Esophagus squamous epithelium (tissue), 5 donors: ENCODE data around the gene PLSCR5. TPM values are rescaled to one million over a fixed set of nuclear protein-coding genes. Genes with fewer than 3 reads are reported as not detected.
A peak's percentile ranks its signal among the peaks of the same experiment; 100 is the strongest.

Experiments
- DNase-seq: peaks from one replicate; lab custom pipeline; 2025; lab: John Stamatoyannopoulos, UW
- H3K27ac ChIP-seq, 4 donors: fragments of 200-600 bp; sonication (generic); one replicate each; pipeline ENCODE4 v1.5.1; 2016 to 2019; ENCODE audit warnings: mild to moderate bottlenecking in 1 of 4
- H3K27me3 ChIP-seq, 4 donors: fragments of 200-600 bp; sonication (generic); 1 replicate in 3 of 4; 2 replicates in 1 of 4; pipeline versions ENCODE4 v1.5.1 to v1.6.0; 2017 to 2021; ENCODE audit warnings: antibody characterized with exemption in 1 of 4
- H3K36me3 ChIP-seq, 3 donors: fragments of 200-600 bp; sonication (generic); one replicate each; pipeline ENCODE4 v1.5.1; 2016 to 2019
- H3K4me1 ChIP-seq, 3 donors: fragments of 200-600 bp; sonication (generic); one replicate each; pipeline ENCODE4 v1.5.1; 2017 to 2019
- H3K4me3 ChIP-seq, 4 donors: fragments of 200-600 bp; sonication (generic); 1 replicate in 3 of 4; 2 replicates in 1 of 4; pipeline ENCODE4 v1.5.1; 2016 to 2019; ENCODE audit warnings: mild to moderate bottlenecking in 2 of 4, moderate library complexity in 1 of 4
- H3K9me3 ChIP-seq, 3 donors: fragments of 200-600 bp; sonication (generic); one replicate each; pipeline ENCODE4 v1.5.1; 2016 to 2019
- POLR2A ChIP-seq, 4 donors: fragments of 450-650 bp; IDR thresholded peaks; one replicate each; pipeline ENCODE4 v1.6.1; 2017; ENCODE audit warnings: antibody characterized with exemption in 4 of 4, mild to moderate bottlenecking in 4 of 4, moderate library complexity in 3 of 4
- WGBS, 2 donors: methylation state at CpG; one replicate each; pipeline ENCODE4 v1.1.5; 2018; 5-methylcytosine and 5-hydroxymethylcytosine counted together
- intact Hi-C: fragments of 100-400 bp; cut with DNase I; formaldehyde crosslinking; loops from one replicate; pipeline ENCODE4 v1.15.0; 2022
- total RNA-seq, 4 donors: library from RNA; depleted of rRNA; stranded (reverse); fragments of >200 nt; gene quantifications; one replicate each; pipeline ENCODE4 v1.1.0, GENCODE V29; 2016
- TF ChIP-seq, protein P1 (sequence below), 6 experiments: fragments of 450-650 bp in 4 of 6; fragments of 200-600 bp in 2 of 6; sonication (generic) in 2 of 6; IDR thresholded peaks; one replicate each; pipeline ENCODE4 v1.5.1; 2016 to 2019; ENCODE audit warnings: antibody characterized with exemption in 6 of 6, mild to moderate bottlenecking in 4 of 6, moderate library complexity in 4 of 6
- donor health status: DM: yes; HTN: yes; CAD: no.

The PLSCR5 gene
- total RNA-seq, 4 donors from 2014 or later: not detected

DNA sequence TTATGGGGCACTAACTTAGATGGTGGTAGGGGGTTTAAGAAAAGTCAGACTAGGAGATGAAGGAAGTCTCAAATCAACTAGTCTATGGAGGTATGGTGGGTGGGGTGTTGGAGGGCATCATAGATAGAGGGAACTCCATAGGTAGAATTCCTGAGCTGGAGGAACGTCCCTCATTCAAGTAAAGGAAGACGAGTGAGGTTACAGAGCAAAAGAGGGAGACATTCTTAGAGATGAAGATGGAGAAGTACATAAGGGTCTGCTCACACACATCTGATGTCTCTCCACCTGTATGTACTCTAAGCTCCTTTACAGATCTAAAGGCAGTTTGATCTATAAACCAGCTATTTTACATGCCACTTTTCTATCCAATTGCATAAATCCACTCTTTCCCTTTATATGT lies 62.2 kb downstream of the PLSCR5 start:
- Histone ChIP-seq H3K27ac (peak overlapping the region; percentile 92 to 99 (median 97)), H3K9me3 (no peaks in the 10 kb centered on the region), H3K4me3 (peak overlapping the region; percentile 62 to 86 (median 80)), H3K27me3 (no peaks in the 10 kb centered on the region), H3K36me3 (no peaks in the 10 kb centered on the region), H3K4me1 (peaks cover 0 to 62% (median 25%) of the 10 kb centered on the region in 3 donors)
- 19 to 21% methylated on average over 2 of the region's 2 CpGs for WGBS, 2 donors
- intact Hi-C loops: no loop called here
- TF ChIP-seq POLR2A (IDR thresholded peaks at IDR 0.05): no peak
- TF ChIP-seq, protein P1, sequence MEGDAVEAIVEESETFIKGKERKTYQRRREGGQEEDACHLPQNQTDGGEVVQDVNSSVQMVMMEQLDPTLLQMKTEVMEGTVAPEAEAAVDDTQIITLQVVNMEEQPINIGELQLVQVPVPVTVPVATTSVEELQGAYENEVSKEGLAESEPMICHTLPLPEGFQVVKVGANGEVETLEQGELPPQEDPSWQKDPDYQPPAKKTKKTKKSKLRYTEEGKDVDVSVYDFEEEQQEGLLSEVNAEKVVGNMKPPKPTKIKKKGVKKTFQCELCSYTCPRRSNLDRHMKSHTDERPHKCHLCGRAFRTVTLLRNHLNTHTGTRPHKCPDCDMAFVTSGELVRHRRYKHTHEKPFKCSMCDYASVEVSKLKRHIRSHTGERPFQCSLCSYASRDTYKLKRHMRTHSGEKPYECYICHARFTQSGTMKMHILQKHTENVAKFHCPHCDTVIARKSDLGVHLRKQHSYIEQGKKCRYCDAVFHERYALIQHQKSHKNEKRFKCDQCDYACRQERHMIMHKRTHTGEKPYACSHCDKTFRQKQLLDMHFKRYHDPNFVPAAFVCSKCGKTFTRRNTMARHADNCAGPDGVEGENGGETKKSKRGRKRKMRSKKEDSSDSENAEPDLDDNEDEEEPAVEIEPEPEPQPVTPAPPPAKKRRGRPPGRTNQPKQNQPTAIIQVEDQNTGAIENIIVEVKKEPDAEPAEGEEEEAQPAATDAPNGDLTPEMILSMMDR (IDR thresholded peaks at IDR 0.05): no peak
- DNase-seq: no peak

DNA sequence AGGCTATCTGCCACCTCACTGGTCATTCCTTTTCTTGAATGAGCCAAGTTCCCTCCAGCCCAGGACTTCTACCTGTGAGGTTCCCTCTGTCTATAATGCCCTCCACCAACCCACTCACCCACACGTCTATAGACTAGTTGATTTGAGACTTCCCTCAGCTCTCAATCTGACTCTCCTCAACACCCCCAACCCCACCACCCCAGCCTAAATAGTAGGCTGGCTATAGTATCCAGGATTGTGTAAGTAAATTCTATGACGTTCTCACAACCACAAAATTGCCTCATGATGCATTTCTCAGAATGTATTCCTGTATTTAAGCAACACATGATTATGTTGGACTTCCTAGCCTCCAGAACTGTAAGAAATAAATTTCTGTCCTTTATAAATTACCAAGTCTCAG lies 63.0 kb downstream of the PLSCR5 start:
- H3K27ac ChIP-seq: peak overlapping the region in 3 of 4 donors; percentile 76 to 97 (median 97)
- intact Hi-C loops: no loop called here
- H3K4me3 ChIP-seq: peak overlapping the region in 3 of 4 donors; percentile 74 to 86 (median 85)
- peak in 1 of 4 donors; percentile 37 for TF ChIP-seq POLR2A (IDR thresholded peaks at IDR 0.05)
- TF ChIP-seq, protein P1 (IDR thresholded peaks at IDR 0.05): no peak
- no peaks in the 10 kb centered on the region for H3K9me3 ChIP-seq
- no peak for DNase-seq
- H3K4me1 ChIP-seq: peaks cover 0 to 68% (median 25%) of the 10 kb centered on the region in 3 donors
- no peaks in the 10 kb centered on the region for H3K27me3 ChIP-seq
- H3K36me3 ChIP-seq: no peaks in the 10 kb centered on the region
- 29 to 57% methylated on average over 2 of the region's 2 CpGs for WGBS, 2 donors

DNA sequence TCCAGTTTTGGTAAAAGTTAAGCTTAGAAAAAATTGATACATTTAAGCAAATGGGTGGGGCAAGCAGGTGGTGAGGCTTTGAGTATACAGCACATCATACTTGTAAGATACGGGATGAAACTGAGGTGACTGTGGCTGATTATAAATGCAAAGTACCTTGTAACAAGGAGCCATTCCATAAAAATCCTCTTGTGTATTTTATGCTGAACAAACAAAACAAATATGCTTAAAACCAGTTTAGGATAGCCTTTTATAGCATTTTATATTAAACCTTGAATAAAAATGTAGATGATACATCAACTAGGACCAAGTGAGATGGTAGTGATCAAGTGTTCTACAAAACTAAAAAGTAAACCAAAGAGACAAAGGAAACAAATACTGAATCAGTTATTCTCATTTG lies 64.2 kb downstream of the PLSCR5 start:
- H3K27ac ChIP-seq: peak overlapping the region in 3 of 4 donors; percentile 76 to 97 (median 97)
- no peaks in the 10 kb centered on the region for H3K36me3 ChIP-seq
- intact Hi-C loops: no loop called here
- H3K27me3 ChIP-seq: no peaks in the 10 kb centered on the region
- peak overlapping the region in 2 of 4 donors; percentile 74 to 86 for H3K4me3 ChIP-seq
- no peaks in the 10 kb centered on the region for H3K9me3 ChIP-seq
- 57 to 76% methylated on average over 1 of the region's 1 CpG for WGBS, 2 donors
- no peak for TF ChIP-seq POLR2A (IDR thresholded peaks at IDR 0.05)
- TF ChIP-seq, protein P1 (IDR thresholded peaks at IDR 0.05): no peak
- no peak for DNase-seq
- peaks cover 0 to 78% (median 30%) of the 10 kb centered on the region in 3 donors for H3K4me1 ChIP-seq

DNA sequence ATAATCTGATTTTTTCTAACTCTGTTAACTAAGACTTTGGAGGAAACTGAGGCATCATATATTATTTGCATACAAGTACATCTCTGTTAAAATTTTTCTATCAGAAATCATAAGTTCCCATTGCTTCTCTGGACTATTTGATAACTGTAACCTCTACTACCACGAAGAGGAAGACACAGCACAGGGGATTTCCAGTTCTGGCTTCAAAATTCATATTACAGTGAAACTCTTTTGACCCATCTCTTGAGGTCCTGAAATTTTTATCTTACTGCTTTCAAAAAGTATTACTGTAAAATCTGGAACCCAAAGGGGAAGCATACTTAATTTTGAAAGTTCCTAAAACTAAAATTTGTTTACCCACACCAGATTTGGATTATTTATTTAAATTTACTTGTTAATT lies 64.9 kb downstream of the PLSCR5 start:
- Histone ChIP-seq H3K4me3 (peak overlapping the region in 1 of 4 donors; percentile 86), H3K4me1 (peaks cover 0 to 78% (median 28%) of the 10 kb centered on the region in 3 donors), H3K36me3 (no peaks in the 10 kb centered on the region), H3K27me3 (no peaks in the 10 kb centered on the region), H3K9me3 (no peaks in the 10 kb centered on the region), H3K27ac (peak overlapping the region in 1 of 4 donors; percentile 97)
- intact Hi-C loops: no loop called here
- DNase-seq: no peak
- 15 to 33% methylated on average over 1 of the region's 1 CpG for WGBS, 2 donors
- TF ChIP-seq POLR2A (IDR thresholded peaks at IDR 0.05): no peak
- TF ChIP-seq, protein P1 (IDR thresholded peaks at IDR 0.05): no peak

DNA sequence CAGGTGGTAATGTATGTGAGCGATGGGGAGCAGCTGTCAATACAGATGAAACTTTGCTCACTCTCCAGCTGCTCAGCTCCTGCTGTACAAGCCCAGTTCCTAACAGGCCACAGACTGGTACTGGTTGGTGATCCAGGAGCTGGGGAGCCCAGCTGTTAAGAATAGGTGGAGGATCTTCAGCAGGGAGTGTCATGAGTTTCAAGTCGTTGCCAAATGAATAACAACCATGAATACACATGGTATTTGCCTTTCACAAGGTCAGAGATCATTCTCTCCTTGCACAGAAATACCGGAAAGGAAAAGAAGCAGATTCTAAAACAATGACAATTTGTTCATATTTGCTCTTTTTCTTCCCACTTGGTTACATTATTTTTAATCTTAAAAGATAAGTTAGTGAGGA lies 65.8 kb downstream of the PLSCR5 start:
- no peak for TF ChIP-seq POLR2A (IDR thresholded peaks at IDR 0.05)
- TF ChIP-seq, protein P1 (IDR thresholded peaks at IDR 0.05): no peak
- intact Hi-C loops: no loop called here
- Histone ChIP-seq H3K4me3 (no peak overlapping the region), H3K4me1 (peaks cover 0 to 79% (median 28%) of the 10 kb centered on the region in 3 donors), H3K27ac (peak overlapping the region in 2 of 4 donors; percentile 3 to 18), H3K9me3 (no peaks in the 10 kb centered on the region), H3K27me3 (no peaks in the 10 kb centered on the region), H3K36me3 (no peaks in the 10 kb centered on the region)
- no peak for DNase-seq
- 57 to 66% methylated on average over 2 to 3 of the region's 3 CpGs for WGBS, 2 donors
